GM19099 (cell line): ENCODE results near the gene FCER1G.

Experiments used
- POLR2A ChIP-seq: IDR thresholded peaks from 3 replicates; pipeline ENCODE4 v1.6.1; 2011; ENCODE audit warnings: low read depth; ENCODE audit not compliant: insufficient read length; ENCODE audit errors: extremely low read depth

Gene FCER1G

DNA sequence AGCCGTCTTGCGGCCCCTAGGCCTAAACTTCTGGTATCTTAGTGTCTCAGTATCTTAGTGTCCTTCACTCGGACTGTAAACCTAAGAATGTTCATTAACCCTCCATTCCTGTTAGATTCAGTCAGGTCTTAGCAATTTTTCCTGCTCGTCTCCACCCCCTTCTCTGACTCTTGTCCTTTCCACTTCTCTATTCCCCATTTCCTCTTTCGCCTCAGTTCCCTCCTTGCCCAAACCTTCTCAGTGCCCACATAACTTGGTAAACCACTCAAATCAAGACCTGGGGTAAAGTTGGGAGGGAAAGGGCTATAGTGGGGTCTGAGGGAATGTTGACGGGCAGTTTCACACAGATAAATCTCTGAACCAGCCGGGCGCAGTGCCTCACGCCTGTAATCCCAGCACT lies 726 bp upstream of the FCER1G start:
- TF ChIP-seq POLR2A: no peak

DNA sequence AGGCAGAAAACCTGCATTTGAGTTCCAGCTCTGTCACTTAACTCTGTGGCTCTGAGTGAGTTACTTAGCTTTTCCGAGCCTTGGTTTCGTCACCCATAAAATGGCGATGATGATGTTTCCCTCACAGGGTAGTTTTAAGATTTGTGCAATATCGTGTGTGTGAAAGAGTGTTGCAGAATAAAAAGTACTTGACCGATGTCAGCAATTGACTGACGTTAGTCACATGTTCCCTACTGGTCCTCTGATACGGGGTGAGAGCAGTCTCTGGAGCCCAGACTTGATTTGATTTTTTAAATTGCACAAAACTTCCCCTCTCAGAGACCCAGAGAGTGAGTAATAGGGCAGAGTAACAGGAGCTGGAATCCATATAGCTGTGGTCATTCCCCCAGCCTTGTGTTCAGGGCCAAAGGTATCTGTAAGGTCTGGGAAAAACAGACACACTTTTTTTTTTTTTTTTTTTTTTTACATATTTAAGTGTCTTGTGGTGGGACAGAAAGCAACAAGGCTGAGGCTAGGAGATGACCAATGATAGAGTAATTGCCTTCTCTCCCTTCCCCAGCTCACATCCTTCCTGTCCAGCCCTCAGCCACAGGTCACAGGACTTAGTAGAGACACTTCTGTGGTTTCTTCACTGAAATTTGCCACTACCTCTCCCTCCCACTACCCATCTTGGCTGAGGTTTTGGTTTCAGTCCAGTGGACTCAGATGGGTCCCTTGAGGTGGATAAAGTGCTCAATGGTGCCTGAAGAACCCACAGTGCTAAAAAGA lies 2.0 kb downstream of the FCER1G start:
- TF ChIP-seq POLR2A: no peak

DNA sequence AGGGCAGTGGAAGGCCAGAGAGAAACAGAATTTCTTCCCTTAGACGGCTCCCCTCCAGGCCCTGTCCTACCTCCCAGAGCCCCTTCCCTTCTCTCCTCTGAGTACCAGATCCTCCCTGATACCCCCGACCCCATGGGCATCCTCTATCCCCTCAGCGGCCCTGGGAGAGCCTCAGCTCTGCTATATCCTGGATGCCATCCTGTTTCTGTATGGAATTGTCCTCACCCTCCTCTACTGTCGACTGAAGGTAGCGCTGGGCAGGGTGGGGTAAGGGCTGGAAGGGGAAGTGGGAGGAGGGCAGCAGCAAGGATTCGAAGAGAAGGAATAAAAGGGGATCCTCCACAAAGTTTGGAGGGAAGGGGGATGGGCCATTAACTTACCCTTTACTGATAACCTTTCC lies 2.7 kb downstream of the FCER1G start:
- TF ChIP-seq POLR2A: no peak

DNA sequence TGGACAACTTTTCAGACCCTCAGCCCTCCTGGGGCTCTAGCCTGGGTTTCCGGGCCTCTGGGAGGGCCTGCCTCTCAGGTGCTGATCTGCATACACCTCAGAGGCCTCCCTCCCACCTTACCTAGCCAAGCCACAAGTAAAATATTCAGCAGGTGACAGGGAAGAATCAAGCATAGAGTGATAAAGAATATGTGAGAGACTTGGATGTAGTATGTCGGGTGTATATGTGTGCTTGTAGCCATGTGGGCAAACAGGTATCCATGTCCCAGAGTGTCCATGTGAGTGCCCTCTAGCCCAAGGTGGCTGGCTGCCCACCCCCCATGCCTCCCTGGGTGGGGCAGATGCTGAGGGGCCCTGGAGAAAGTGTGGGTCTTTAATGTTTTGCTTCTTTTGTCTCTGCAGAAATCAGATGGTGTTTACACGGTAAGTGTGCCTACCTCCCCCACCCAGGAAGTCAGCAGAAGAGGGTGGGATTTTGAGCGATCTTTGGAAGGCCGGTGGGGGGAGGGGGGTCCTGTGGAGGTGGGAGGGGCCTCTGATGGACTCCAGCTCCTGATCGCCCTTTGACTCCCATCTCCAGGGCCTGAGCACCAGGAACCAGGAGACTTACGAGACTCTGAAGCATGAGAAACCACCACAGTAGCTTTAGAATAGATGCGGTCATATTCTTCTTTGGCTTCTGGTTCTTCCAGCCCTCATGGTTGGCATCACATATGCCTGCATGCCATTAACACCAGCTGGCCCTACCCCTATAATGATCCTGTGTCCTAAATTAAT lies 3.4 kb downstream of the FCER1G start:
- TF ChIP-seq POLR2A: no peak

DNA sequence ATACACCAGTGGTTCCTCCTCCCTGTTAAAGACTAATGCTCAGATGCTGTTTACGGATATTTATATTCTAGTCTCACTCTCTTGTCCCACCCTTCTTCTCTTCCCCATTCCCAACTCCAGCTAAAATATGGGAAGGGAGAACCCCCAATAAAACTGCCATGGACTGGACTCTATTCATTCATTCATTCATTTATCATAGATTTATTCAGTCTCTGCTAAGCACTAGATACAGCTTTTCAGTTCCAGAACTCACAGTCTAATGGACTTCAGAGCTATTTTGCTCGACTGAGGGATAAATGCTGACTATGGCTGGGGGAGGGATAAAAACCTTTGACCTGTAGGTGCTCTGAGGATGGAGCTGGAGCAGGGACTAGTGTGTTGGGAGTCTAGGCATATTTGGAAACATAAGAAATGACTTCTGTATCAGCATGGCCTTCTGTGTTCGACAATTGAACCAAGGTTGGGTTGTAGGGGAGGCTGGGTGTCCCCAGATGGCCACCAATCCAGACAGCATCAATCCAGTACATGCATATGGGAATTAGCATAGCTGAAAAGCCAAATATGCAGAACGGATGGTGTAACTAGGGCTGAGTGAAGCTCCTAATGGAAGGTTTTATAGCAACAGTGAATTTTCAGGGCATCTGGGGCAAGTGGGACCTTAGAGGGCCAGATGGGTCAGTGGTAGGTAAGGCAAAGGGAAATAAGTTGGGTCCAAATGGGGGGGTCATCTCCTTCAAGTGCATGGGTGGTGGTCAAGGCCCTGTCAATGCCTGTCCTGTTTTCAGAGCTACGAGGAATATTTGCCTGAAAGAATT lies 4.2 kb downstream of the FCER1G start:
- no peak for TF ChIP-seq POLR2A

DNA sequence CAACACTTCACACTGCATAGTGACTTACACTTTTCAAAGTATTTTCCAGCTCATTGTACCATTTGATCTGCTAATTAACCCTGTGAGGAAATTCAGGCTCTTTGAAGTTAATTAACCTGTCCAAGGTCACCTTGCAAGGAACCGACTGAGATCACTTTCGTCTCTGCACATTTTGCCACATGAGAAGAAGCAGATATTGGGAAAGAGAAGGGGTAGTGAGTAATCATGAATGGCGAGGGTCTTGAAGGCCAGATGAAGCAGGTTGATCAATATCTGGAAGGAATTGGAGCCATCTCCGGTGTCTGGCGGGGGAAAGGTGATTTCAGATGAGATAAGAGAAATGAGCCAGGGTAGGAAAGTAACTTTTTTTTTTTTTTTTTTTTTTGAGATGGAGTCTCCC lies 4.9 kb downstream of the FCER1G start:
- TF ChIP-seq POLR2A: no peak

DNA sequence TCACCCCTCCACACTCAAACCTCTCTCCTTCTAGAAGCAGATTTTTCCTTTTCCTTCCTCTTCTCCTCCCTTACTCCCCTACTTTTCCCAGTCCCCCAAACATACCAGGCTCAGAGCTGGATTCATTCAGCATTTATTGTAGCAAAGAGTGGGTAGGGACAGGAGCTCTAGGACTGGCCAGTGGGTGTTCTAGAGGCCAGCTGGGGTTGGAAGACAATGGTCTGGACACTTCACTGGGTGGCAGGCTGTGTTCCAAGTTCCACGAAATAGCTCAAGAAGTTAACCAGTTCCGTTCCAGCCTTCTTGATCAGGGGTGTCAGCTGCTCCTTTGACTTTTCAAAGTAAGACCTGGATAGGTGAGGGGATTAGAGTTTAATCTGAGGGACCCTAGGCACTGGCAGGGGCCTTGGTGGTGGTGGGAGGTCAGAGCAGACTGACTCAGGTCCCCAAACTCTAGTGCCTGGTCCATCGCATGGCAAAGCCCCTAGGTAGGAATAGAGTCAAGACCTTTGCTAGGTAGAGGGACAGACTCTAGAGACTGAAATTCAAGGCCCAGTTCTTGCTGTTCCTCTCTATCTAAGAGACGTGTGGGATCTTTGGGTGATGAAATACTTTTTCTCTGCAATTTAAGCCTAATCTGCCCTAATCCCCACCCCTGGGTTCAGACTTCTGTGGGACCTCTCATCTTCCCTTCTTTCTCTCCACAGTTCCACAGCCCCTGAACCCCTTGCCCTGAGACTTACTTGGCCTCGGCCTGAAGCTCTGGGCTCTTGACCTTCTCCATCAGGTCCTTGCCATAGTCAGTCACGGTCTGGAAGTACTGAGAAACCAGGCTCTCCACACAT lies 7.3 kb downstream of the FCER1G start:
- TF ChIP-seq POLR2A: no peak

DNA sequence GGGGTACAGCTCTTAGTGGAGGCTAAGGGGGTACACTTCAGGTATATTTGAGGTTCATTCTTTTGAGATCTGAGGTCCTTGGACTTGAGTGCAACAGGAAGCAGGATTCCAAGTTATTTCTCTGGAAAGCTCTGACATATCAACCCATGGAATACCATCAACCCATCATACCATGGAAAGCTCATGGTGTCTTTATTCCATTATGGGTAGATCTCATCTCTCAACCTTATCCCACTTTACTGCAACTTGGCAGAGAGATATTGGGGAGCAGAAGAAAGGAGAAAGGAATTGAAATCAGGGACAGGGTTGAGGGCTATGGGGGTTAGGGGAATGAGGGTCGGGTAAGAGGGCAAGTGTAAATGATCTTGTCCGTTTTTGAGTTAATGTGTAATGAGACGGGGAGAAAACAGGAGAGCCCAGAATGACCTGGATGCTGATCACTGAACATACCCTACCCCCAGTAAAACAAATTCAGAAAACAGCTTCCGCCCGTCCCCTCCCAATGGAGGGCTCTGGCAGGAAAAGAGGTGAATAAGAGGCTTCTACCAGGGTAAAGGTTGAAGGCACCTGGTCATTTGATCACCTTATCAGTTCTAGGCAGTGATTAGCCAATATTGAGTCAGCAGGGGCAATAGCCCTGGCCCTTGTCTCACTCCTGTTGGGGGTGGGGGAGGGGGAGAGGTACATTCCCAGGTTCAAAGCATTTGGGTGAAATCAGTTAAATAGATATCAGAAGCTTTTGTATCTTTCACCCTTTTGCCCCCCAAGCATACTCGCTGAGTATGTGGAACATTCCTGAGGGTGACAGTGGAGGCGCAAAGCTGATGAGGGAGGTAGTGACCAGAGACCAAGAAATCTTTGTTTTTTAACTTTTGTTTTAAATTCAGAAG lies 9.0 kb downstream of the FCER1G start:
- TF ChIP-seq POLR2A: no peak

DNA sequence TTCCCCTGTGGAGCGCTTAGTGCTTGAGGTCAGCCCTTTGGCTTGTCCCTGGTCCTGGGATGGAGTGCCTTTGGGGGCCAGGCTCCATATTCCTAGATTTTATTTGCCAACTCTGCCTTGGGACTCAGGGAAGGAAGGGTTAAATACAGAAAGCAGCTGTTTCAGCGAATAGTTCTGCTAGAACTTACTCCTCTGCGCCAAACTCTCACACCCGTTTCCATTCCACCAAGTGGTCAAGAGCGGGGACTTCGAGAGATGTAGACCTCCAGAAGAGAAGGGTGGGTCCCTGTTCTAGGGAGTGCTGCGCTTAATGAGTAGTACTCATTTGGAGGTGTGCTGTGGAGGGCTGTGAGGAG lies 10.1 kb downstream of the FCER1G start:
- TF ChIP-seq POLR2A: no peak

DNA sequence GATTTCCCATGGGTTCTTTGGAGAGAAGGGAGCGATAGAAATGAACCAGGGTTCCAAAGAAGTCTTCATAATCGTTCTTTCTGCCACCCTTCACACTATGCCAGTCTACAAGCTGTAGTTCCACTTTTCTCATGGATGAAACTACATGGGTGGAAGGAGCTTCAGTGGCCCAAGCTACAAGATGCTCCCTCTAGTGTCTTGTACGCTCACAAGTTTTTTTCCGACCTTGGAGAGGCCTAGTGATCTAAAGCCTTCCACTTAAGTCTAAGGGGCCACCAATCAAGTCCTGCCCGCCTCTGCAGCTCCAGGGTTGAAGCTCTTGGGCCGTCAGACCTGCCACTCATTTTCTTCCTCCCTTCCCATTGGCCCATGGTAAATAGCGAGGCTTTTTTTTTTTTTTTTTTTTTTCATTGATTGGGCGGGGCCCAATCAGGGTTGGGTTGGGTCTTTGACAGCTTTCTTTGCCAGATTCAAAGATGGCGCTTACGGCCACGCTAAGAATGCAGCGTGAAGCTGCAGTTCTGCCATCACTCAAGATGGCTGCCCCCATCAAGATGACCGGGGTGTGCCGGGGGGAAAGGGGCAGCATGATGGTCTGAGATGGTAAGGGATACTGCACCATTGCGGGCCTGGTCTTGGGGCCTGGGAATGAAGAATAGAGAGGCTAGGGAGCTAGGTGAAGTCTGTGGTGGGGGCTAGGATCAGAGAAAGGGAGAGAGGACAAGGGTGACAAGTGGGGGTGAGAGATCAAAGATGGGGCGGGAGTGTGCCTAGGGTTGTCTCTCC lies 10.6 kb downstream of the FCER1G start, which contains the start of gene TOMM40L:
TOMM40L (plus strand) TSS at position 527 of the 786 bp plus-strand sequence. CDS start 430 bp downstream, outside the sequence.
- TF ChIP-seq POLR2A: peak; percentile 63

DNA sequence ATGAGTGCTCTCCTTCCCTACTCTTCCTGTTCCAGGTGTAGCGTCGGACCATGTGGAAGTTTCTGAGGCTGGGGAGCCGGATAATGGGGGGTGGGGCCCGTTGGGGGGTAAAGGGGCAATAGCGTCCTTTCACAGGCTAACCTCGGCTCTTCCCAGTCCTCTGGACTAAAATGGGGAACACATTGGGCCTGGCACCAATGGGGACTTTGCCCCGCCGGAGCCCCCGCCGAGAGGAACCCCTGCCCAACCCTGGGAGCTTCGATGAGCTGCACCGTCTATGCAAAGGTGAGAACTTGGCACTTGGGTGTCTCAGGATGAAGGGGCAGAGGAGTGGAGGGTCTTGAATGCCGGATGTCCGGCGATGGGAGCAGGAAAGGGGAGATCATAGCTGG lies 11.2 kb downstream of the FCER1G start:
- TF ChIP-seq POLR2A: no peak

DNA sequence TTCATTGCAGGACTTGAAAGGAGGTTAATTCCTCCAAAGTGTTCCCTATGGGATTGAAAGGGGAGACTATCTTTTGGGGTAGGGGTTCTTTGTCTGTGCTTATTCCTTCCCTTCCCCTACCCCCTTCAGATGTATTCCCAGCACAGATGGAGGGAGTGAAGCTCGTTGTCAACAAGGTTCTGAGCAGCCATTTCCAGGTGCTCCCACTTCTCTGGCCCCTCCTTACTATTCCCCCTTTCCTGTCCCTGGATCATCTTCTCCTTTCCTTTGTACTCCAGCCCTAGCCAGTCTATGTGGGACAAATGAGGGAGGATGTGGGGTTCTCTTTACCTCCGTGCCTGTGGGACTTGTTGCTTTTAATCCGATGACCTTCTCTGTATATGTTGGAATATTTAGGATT lies 11.7 kb downstream of the FCER1G start:
- no peak for TF ChIP-seq POLR2A
